Measurements from ENCODE around the gene MAG.
"Not testable (repeated sequence)": the region's sequence is repeated elsewhere in the genome, so short reads cannot be mapped to it uniquely, and the experiment has no call there.

The MAG gene

GRCh38 chr19:35284153-35285094 lies 7.5 kb upstream of the MAG start:
- no peak for DNase-seq (ENCODE audit: low read depth in 2 of 2)
- no peak overlapping the region for H3K4me3 ChIP-seq (replicated peaks in 1 of 2; ENCODE audit: low read depth in 2 of 2, low read length in 2 of 2)
- no peak for TF ChIP-seq CTCF (IDR thresholded peaks at IDR 0.05; ENCODE audit: low read depth, low read length)

- TF ChIP-seq CTCF (IDR thresholded peaks at IDR 0.05; ENCODE audit: low read depth, low read length): no peak
- no peak overlapping the region for H3K4me3 ChIP-seq (replicated peaks in 1 of 2; ENCODE audit: low read depth in 2 of 2, low read length in 2 of 2)
- no peak for DNase-seq (ENCODE audit: low read depth in 2 of 2)
These were observed 6.9 kb upstream of the MAG start for GRCh38 chr19:35285095-35285449.

- H3K4me3 ChIP-seq (replicated peaks in 1 of 2; ENCODE audit: low read depth in 2 of 2, low read length in 2 of 2); DNase-seq (ENCODE audit: low read depth in 2 of 2): not testable (repeated sequence)
These were observed 6.5 kb upstream of the MAG start for GRCh38 chr19:35285465-35285864.

- not testable (repeated sequence) for H3K4me3 ChIP-seq (replicated peaks in 1 of 2; ENCODE audit: low read depth in 2 of 2, low read length in 2 of 2); DNase-seq (ENCODE audit: low read depth in 2 of 2)
These were observed 5.9 kb upstream of the MAG start for GRCh38 chr19:35286101-35286500.

- no peak for DNase-seq (ENCODE audit: low read depth in 2 of 2)
- TF ChIP-seq CTCF (IDR thresholded peaks at IDR 0.05; ENCODE audit: low read depth, low read length): no peak
- no peak overlapping the region for H3K4me3 ChIP-seq (replicated peaks in 1 of 2; ENCODE audit: low read depth in 2 of 2, low read length in 2 of 2)
These were observed 4.2 kb upstream of the MAG start for GRCh38 chr19:35287713-35288112.

- DNase-seq (ENCODE audit: low read depth in 2 of 2): no peak
- TF ChIP-seq CTCF (IDR thresholded peaks at IDR 0.05; ENCODE audit: low read depth, low read length): no peak
- H3K4me3 ChIP-seq (replicated peaks in 1 of 2; ENCODE audit: low read depth in 2 of 2, low read length in 2 of 2): no peak overlapping the region
These were observed 3.6 kb upstream of the MAG start for GRCh38 chr19:35288331-35288730.

GRCh38 chr19:35288906-35289305 lies 3.1 kb upstream of the MAG start:
- TF ChIP-seq CTCF (IDR thresholded peaks at IDR 0.05; ENCODE audit: low read depth, low read length): no peak
- no peak for DNase-seq (ENCODE audit: low read depth in 2 of 2)
- no peak overlapping the region for H3K4me3 ChIP-seq (replicated peaks in 1 of 2; ENCODE audit: low read depth in 2 of 2, low read length in 2 of 2)

All from cardiac fibroblast (primary cell).